OCI-LY3 (cell line): ENCODE data around the gene SETSIP.

Source experiments
- EZH2phosphoT487 ChIP-seq: fragments of 200-600 bp; shearing (Covaris generic); IDR thresholded peaks from 2 replicates; pipeline ENCODE4 v1.6.1; 2018; ENCODE audit warnings: antibody characterized with exemption, mixed run types, low read depth
- TF ChIP-seq, protein P1 (sequence below): fragments of 200-600, 300-600 bp; sonication (generic); IDR thresholded peaks from 2 replicates; pipeline ENCODE4 v1.5.1; 2014; ENCODE audit warnings: antibody characterized with exemption, low read length, low read depth

DNA sequence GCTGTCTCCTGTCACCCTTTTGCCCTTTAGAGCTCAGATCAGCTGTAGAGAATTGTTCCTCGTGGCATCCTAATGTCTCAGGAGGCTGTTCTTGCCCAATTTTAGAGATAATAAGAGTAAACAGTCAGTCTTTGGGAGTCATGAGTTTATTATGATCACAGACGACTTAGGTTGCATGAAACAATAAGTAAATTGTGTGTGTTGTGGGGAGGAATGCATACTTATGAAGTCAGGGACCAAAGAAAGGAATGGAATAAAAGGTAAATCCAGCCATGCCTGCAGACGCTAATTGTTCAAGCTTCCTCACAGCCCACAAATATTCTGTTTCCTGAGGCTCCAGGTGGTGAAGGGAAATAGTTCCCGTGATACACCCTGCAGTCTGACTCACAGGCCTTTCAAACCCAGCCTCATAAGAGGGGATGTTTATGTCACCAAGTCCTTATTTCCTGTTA is 44.5 kb downstream of the SETSIP start:
- TF ChIP-seq, protein P1, sequence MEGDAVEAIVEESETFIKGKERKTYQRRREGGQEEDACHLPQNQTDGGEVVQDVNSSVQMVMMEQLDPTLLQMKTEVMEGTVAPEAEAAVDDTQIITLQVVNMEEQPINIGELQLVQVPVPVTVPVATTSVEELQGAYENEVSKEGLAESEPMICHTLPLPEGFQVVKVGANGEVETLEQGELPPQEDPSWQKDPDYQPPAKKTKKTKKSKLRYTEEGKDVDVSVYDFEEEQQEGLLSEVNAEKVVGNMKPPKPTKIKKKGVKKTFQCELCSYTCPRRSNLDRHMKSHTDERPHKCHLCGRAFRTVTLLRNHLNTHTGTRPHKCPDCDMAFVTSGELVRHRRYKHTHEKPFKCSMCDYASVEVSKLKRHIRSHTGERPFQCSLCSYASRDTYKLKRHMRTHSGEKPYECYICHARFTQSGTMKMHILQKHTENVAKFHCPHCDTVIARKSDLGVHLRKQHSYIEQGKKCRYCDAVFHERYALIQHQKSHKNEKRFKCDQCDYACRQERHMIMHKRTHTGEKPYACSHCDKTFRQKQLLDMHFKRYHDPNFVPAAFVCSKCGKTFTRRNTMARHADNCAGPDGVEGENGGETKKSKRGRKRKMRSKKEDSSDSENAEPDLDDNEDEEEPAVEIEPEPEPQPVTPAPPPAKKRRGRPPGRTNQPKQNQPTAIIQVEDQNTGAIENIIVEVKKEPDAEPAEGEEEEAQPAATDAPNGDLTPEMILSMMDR: no peak
- no peak for TF ChIP-seq EZH2phosphoT487
